GM19372 (cell line): ENCODE data around the gene SPSB1.

Experiments
- ATAC-seq: cut with Tn5 transposase; IDR thresholded peaks from one replicate; pipeline ENCODE4 v1.9.1; 2021; ENCODE audit warnings: mild to moderate bottlenecking, low read depth, moderate library complexity; ENCODE audit not compliant: unreplicated experiment

SPSB1 gene

DNA sequence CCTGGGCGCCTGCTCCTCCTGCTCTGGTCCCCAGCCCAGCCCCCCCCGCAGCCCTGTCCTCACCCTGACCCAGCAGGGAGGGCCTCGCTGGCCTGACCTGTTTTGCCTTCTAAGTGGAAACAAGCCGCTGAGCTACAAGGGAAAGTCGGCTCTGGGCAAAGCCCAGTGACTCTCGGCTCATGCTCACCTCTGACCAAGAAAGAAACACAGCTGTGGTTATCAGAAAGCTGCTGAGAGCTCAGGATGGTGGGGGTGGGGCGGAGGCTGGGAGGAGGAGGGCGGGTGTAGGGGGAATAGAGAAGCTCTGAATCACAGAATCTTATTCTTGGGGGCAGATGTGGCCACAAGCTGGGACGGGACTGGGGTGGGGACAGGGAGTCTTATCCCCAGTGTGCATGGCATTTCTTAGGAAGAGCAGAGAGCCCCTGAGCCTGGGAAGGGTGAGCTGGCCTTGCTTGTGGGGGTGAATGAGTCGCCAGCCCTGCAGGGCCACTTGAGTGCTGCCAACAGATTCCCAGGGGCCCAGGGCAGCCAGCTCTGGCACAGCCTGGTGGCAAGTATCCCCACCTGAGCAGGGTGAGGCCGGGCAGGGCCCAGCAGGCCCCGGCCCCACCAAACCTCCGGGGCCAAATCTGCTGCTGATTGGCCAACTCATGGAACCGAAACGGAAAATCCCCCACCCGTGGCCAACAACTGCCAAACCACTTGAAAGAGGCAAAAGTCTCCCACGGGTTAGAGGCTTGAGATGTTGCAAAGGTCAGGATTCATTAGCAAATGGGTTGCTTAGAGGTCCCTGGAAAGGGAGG is 120.6 kb downstream of the SPSB1 start:
- peak; percentile 73 for ATAC-seq

DNA sequence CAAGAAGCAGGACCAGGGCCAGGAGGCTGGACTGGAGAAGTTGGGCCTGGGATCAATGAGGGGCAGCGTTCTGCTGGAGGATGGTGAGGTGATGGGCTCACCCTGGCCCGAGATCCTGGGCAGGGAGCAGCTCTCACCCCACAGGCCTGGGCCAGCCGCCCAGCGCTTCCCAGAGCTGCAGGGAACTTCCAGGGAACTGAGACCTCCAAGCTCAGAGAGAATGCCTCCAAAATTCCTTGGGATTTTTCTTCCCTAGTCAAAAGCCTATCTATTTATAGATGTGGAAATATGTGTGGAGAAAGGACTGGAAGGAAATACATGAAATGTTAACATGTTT is 121.2 kb downstream of the SPSB1 start:
- ATAC-seq: no peak

DNA sequence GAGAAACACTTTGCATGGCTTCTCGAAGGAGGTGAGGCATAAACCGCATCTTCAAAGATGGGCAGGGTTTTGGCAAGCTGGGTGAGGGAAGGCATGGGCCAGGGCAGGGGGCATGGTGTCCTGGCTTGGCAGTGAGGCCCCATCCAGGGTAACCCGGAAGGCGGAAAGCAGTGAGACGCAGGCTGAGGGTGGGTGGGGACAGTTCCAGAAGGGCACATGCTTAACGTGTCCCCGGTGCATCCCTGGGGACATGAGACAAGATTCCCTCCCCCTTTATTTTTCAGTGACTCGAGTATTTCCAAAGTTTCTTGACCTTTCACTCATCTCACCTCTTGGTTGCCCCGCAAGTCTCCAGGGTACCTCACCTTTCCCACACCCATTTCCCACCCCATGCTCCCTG is 123.8 kb downstream of the SPSB1 start:
- ATAC-seq: no peak

DNA sequence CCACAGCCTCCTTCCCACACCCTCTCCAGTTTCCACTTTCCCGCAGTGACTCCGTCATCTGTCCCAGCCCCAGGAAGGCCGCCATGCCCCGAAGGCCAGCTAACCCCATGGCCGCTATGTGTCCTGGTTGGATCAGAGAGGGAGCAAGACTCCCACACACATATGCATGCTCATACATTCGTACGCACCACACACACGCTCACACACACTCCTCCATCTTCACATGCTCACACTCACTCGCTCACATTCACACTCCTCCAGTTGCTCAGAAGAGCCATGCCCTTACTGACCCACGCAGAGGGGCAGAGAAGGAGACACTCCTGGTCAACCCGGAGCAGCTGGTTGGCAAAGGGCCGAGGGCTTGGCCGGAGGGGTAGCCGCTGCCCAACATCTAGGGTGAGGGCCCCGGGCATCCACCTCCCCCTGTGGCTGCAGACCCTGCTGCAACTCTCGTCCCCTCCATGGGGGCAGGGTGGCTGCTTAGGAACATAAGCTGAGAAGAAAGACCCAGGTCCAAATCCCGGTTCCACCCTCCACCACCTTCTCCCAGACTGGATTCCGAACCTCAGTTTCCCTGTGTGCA is 124.3 kb downstream of the SPSB1 start:
- ATAC-seq: no peak

DNA sequence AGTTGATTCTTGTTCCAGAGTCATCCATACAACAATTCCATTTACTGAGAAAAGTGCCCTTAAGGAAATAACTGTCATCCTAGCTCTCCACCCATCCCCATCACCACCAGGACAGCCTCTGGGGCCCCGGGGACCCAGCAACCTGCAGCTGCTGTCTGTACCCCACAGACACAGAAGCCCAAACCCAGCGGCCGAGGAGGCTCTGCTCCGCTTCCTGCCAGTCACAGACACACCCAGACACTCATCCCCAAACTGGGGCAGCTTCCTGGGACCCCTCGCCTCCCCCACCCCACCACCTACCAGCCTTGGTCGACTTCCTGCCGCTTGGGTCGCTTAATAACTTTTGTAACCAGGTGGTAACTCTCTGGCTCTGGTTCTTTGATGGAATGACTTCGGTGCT is 125.0 kb downstream of the SPSB1 start:
- ATAC-seq: no peak

DNA sequence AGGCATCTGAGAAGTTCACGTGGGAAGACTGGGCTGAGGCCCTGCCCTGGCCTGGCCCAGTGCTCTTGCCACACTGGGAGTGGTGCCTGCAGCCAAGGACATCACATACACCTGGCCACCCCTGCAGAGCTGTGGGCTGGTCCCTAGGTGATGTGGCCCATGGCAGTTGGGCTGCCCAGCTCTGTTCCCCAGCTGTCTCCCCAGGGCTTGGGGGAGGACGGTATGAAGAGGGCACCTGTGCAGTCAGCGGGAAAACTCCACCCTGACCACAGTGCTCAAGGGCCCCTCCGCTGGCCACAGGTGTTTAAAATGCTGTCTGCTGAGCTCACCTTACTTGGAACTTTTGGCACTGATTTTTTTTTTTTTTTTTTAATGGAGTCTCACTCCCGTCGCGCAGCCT is 126.2 kb downstream of the SPSB1 start:
- no peak for ATAC-seq
